Subcutaneous adipose tissue (tissue), 4 donors: ENCODE results near the gene LAG3. TPM values are rescaled to one million over a fixed set of nuclear protein-coding genes. Genes with fewer than 3 reads are reported as not detected.

Experiments used
- CTCF ChIP-seq: fragments of 450-650 bp; IDR thresholded peaks from one replicate; pipeline ENCODE4 v1.5.1; 2016; ENCODE audit warnings: low read depth, mild to moderate bottlenecking, control low read depth, antibody characterized with exemption, moderate library complexity
- total RNA-seq, 4 donors: library from RNA; depleted of rRNA; stranded (reverse); fragments of >200 nt; gene quantifications; one replicate each; pipeline ENCODE4 v1.1.0, GENCODE V29; 2016

LAG3 gene
- total RNA-seq, 4 donors from 2014 or later: 0.44 to 1.4 TPM; not detected in 2

- TF ChIP-seq CTCF: no peak
Measured at GRCh38 chr12:6799147-6799546, 26.8 kb downstream of the LAG3 start.

GRCh38 chr12:6807170-6807569 is 34.9 kb downstream of the LAG3 start:
- no peak for TF ChIP-seq CTCF

- TF ChIP-seq CTCF: no peak
Measured at GRCh38 chr12:6809056-6809455, 36.7 kb downstream of the LAG3 start.

GRCh38 chr12:6810758-6811157 is 38.4 kb downstream of the LAG3 start:
- no peak for TF ChIP-seq CTCF

GRCh38 chr12:6813363-6813762 is 41.0 kb downstream of the LAG3 start:
- TF ChIP-seq CTCF: no peak

- TF ChIP-seq CTCF: no peak
Measured at GRCh38 chr12:6816598-6816997, 44.3 kb downstream of the LAG3 start.

- no peak for TF ChIP-seq CTCF
Measured at GRCh38 chr12:6817098-6817497, 44.8 kb downstream of the LAG3 start.
